NCI-H1436 treated with DMSO at 0.1 percent for 48 hours (cell line): ENCODE results near the gene PDC.

Experiments used
- DNase-seq: peaks from one replicate; lab custom pipeline; 2025; lab: John Stamatoyannopoulos, UW

The PDC gene

GRCh38 chr1:186461014-186461413, at the start of gene PDC:
PDC (minus strand) TSS chr1:186461114; CDS start chr1:186449459, 11,655 bp downstream.
- DNase-seq: no peak

- no peak for DNase-seq
These were observed 42.3 kb upstream of the PDC start for GRCh38 chr1:186503190-186503589.

GRCh38 chr1:186502087-186502486, 41.2 kb upstream of the PDC start:
- DNase-seq: no peak

GRCh38 chr1:186500804-186501203, 39.9 kb upstream of the PDC start:
- no peak for DNase-seq

GRCh38 chr1:186499571-186499970, 38.7 kb upstream of the PDC start:
- no peak for DNase-seq

GRCh38 chr1:186498695-186499389, 37.9 kb upstream of the PDC start:
- no peak for DNase-seq

- no peak for DNase-seq
These were observed 37.2 kb upstream of the PDC start for GRCh38 chr1:186498071-186498470.

- no peak for DNase-seq
These were observed 36.7 kb upstream of the PDC start for GRCh38 chr1:186497651-186498050.

- DNase-seq: no peak
These were observed 35.4 kb upstream of the PDC start for GRCh38 chr1:186496171-186496851.

- no peak for DNase-seq
These were observed 33.9 kb upstream of the PDC start for GRCh38 chr1:186494832-186495271.

- no peak for DNase-seq
These were observed 31.8 kb upstream of the PDC start for GRCh38 chr1:186492531-186493291.

GRCh38 chr1:186491336-186491735, 30.4 kb upstream of the PDC start:
- no peak for DNase-seq

- DNase-seq: no peak
These were observed 26.2 kb upstream of the PDC start for GRCh38 chr1:186487163-186487562.

GRCh38 chr1:186486061-186486460, 25.1 kb upstream of the PDC start:
- no peak for DNase-seq

GRCh38 chr1:186483561-186483960, 22.6 kb upstream of the PDC start:
- DNase-seq: no peak

- DNase-seq: no peak
These were observed 21.8 kb upstream of the PDC start for GRCh38 chr1:186482661-186483255.

- no peak for DNase-seq
These were observed 20.5 kb upstream of the PDC start for GRCh38 chr1:186481303-186481888.

- DNase-seq: no peak
These were observed 18.2 kb upstream of the PDC start for GRCh38 chr1:186479162-186479561.

- DNase-seq: no peak
These were observed 15.5 kb upstream of the PDC start for GRCh38 chr1:186476264-186477040.

GRCh38 chr1:186474208-186474607, 13.3 kb upstream of the PDC start:
- no peak for DNase-seq

GRCh38 chr1:186473047-186473446, 12.1 kb upstream of the PDC start:
- DNase-seq: no peak
